Stomach (tissue), 4 donors: ENCODE measurements around the gene SLC39A6.

ENCODE experiments used
- CTCF ChIP-seq, 7 experiments: fragments of 450-650 bp in 4 of 7; fragments of 200-600 bp in 3 of 7; sonication (generic) in 3 of 7; IDR thresholded peaks; one replicate each; pipeline ENCODE4 v1.5.1; 2016 to 2019; ENCODE audit warnings: antibody characterized with exemption in 7 of 7, control low read depth in 2 of 7, mild to moderate bottlenecking in 1 of 7
- POLR2A ChIP-seq, 4 donors: fragments of 450-650 bp; IDR thresholded peaks; one replicate each; pipeline ENCODE4 v1.6.1; 2016; ENCODE audit warnings: antibody characterized with exemption in 4 of 4, control low read depth in 2 of 4, mild to moderate bottlenecking in 1 of 4, moderate library complexity in 1 of 4

DNA sequence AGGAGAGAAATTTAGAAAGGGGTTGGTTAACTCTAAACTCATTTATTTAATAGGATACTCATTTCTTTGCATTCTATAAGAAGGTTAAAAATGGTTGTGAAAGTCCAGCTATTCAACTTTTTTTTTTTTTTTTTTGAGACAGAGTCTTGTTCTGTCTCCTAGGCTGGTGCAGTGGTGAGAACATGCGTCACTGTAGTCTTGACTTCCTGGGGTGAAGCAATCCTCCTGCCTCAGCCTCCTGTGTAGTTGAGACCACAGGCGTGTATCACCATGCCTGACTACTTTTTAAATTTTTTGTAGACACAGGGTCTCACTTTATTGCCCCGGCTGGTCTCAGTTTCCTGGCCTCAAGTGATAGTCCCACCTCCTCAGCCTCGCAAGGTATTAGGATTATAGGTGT lies 12.4 kb upstream of the SLC39A6 start:
- TF ChIP-seq CTCF (IDR thresholded peaks at IDR 0.05): no peak
- TF ChIP-seq POLR2A (IDR thresholded peaks at IDR 0.05): no peak
